A172 (cell line): ENCODE measurements around the gene NTMT1. TPM values are rescaled to one million over a fixed set of nuclear protein-coding genes. Genes with fewer than 3 reads are reported as not detected.
"Not testable (repeated sequence)": the region's sequence is repeated elsewhere in the genome, so short reads cannot be mapped to it uniquely, and the experiment has no call there.

Source experiments
- DNase-seq: peaks from one replicate; pipeline ENCODE4 v3.0.0-alpha.2; 2015; ENCODE audit warnings: low spot score
- total RNA-seq: library from RNA; depleted of rRNA; stranded (reverse); fragments of >200 nt; shearing (Covaris generic); gene quantifications from 2 replicates; pipeline ENCODE4 v1.2.3, GENCODE V29; 2014

NTMT1 gene
- total RNA-seq, 1 experiment from 2014 or later: 43.8 TPM

DNA sequence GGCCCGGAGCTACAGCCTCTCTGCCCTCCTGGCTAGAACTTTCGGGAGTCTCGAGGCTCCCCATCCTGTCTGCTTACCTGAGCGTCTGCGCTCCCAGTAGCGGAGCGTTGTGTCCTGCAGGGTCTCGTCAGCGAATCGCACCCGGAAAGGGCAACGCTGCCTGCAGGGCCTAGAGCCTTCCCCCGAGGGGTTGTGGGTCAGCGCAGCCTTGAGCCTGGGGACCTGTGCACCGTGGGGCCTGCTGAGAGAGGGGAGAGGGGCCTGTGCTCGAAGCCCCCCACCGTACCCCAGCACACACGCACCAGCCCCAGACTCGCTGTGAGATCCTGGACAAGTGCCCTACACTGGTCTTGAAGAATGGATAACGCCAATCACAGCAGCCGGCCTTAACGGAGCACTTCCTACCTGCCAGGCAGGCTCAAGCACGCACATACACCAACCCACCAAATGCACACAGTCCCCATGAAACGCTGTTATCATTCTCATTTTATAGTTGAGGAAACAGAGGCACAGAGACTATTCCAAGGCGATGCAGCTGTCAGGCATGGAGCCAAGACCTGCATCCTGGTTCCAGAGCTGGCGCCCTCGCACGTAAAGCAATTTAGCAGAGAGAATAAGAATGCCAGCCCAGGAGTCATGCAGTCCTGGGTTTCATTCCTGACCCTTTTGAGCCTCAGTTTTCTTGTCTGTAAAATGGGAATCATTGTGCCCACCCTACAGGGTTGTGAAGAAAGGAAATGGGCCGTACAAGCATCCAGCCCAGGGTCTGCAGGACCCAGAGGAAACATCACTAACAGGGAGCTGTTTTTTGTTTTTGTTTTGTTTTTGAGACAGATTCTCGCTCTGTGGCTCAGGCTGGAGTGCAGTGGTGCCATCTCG is 10.3 kb upstream of the NTMT1 start:
- no peak for DNase-seq

- DNase-seq: peak; percentile 75
Observed at GRCh38 chr9:129617167-129617566, 8.8 kb upstream of the NTMT1 start.

DNA sequence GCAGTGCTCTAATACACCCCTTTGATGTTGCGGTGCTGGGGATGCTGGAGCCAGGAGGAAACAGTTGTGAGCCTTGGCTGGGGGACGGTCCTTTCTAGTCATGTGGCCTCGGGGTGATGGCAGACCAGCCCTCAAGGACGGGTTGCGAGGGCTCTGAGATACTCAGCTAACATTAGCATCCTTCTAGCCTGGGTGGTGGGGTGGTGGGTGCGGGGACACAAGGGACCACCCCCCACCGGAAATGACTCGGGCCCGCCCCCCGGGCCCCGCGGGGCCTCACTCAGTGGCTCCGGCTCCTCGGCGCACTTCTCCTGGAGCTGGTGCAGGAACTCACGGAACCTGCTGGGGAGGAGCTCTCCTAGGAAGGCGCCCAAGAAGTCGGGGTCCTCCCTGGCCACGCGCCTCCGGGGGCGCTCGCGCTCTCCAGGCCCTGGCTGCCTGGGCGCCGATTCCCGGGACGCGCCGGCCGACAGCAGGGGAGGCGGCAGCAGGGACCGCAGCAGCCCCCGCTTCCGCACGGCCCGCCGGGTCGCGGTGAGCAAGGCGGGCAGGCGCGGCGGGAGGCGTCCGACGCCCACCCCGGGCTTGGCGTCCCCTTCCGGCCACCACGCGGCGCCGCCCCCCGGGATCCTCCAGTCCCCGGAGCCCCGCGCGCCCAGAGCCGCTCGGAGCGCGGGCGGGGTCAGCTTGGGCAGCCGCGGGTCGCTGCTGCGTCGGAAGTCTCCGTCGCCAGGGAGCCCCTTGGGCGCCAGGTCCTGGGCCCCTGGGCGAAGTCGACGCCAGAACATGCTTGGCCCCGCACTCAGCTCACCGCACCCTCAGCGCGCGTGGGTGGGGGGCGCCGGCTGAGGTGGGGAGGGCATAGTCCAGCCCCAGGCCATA is 5.9 kb upstream of the NTMT1 start:
- DNase-seq: no peak

DNA sequence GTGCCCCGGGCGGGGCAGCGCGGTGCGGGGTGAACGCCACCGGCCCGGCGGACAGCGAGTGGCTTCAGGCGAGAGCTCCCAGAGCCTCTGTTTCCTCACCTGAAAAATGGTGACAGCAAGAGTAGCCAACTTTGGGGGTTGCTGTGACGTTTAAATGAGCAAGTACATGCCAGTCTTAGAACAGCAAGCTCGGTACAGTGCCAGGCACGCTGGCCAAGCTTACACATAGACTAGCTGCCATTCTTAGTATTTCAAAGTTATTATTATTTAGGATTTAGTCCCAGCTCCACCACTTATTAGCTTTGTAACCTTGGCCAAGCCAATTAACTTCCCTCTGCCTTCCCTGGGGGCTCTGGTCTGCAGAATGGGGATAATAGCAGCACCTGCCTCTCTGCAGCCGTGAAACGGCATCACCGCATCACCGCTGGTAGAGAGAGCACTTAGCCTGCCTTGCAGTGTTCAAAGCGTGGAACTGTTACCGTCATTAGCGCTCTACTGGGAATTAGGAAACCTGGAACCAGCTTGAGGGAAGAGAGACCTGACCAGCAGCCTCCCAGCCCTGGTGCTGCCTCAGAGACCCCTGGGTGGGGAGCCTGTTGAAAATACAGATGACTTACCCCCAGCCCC is 5.2 kb upstream of the NTMT1 start, which contains the start of gene C9orf50:
Gene C9orf50 (minus strand): TSS at position 433 of the 627 bp plus-strand sequence. CDS start 527 bp downstream, outside the sequence.
- no peak for DNase-seq

GRCh38 chr9:129623331-129623730 is 2.6 kb upstream of the NTMT1 start:
- no peak for DNase-seq

DNA sequence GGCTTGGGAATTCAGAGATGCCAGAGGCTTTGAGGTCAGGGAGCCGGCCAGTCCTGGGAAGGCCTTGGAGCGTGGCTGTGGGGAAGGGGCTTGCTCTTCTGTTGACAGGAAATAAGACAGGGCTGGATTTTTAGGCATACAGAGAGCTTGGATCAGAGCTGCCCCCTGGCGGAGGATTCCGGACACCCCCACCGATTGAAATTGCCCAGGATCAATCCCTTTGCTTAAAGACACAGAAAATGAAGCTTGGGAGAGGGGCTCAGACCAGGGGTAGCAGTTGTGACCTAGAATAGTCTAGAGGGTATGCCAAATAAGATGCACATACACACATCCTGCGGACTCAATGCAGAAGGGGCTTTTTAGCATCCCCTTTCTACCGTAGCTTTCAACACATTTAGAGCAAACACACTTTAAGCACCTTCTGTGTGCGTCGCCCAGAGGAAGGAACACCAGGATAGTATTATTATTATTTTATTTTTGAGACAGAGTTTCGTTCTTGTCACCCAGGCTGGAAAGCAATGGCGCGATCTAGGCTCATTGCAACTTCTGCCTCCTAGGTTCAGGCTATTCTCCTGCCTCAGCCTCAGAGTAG is 1.7 kb upstream of the NTMT1 start:
- peak; percentile 44 for DNase-seq

DNA sequence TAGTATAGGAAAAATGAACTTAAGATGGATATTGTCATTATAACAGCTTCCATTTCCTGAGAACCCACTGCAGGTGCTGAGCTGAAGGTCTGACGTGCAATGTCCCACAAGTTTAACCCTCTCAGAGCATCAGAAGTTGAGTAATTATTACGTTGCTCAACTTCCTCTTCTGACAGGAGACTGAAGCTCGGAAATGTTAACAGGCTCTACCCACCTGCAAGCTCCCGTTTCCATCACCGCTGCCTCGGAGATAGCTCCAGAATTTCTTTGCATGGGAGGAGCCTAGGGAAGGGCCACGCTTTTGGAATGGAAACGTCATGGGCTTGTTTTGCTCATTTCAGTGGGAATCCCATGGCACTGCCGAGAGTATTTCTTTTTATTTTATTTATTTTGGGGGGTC is 1.0 kb upstream of the NTMT1 start:
- DNase-seq: no peak

DNA sequence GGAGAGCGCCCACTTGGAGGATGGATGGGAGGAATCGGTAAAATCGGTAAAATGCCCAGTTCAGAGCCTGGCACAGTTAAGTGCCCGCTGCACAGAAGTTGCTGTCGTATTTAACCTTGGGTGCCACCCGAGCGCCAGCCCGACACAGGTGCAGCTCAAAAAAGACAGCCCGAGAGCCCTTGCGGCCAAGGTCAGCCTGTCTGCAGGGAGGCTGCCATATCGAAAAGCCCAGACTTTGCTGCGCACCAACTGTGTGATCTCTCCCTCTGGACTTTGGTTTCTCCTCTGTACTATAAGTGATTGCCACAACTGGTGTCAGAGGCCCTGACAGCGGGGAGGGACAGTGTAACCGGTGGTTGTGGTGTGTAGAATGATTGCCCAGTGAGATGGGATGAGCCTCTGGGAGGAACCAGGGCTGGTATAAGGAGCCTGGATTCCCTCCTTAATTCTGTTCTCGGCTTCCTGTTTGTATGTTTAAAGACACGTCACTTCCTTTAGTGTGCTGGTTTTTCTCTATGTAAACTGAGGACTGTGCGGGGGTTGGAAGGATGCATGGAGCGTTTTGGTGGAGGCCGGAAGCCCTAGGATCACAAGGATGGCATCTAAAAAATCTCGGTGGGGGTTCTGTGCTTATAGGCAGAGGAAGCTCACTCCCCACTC is 792 bp downstream of the NTMT1 start:
- DNase-seq: peak; percentile 57

GRCh38 chr9:129627556-129628440 is 1.8 kb downstream of the NTMT1 start:
- DNase-seq: no peak

- no peak for DNase-seq
Observed at GRCh38 chr9:129628709-129629108, 2.7 kb downstream of the NTMT1 start.

DNA sequence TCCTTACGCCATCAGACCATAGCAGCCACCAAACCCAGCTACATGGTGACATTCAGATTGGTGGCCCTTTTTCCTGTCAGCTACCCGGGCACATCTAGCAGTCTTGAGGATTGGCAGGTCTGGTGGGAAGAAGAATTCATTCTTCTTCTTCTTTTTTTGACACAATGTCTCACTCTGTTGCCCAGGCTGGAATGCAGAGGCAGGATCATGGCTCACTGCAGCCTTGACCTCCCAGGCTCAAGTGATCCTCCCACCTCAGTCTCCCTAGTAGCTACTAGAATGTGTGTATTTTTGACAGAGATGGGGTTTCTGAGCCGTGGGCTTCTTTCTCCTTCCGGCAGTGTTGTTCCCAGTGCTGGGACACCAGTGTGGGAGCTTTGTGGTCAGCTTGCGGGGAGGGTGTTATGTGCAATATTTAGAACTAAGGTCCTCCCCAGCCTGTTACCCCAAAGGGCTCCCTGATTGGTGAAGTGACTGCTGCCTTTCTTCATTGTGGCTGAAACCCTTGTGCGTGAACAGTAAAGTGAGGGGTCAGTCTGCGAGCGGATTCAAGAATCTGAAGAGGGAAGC is 3.4 kb downstream of the NTMT1 start:
- no peak for DNase-seq

GRCh38 chr9:129630967-129631673 is 5.2 kb downstream of the NTMT1 start:
- no peak for DNase-seq

- DNase-seq: no peak
Observed at GRCh38 chr9:129631674-129632129, 5.7 kb downstream of the NTMT1 start.

GRCh38 chr9:129632460-129632859 is 6.5 kb downstream of the NTMT1 start:
- no peak for DNase-seq

GRCh38 chr9:129633207-129633606 is 7.2 kb downstream of the NTMT1 start:
- no peak for DNase-seq

GRCh38 chr9:129633848-129634247 is 7.9 kb downstream of the NTMT1 start:
- no peak for DNase-seq

DNA sequence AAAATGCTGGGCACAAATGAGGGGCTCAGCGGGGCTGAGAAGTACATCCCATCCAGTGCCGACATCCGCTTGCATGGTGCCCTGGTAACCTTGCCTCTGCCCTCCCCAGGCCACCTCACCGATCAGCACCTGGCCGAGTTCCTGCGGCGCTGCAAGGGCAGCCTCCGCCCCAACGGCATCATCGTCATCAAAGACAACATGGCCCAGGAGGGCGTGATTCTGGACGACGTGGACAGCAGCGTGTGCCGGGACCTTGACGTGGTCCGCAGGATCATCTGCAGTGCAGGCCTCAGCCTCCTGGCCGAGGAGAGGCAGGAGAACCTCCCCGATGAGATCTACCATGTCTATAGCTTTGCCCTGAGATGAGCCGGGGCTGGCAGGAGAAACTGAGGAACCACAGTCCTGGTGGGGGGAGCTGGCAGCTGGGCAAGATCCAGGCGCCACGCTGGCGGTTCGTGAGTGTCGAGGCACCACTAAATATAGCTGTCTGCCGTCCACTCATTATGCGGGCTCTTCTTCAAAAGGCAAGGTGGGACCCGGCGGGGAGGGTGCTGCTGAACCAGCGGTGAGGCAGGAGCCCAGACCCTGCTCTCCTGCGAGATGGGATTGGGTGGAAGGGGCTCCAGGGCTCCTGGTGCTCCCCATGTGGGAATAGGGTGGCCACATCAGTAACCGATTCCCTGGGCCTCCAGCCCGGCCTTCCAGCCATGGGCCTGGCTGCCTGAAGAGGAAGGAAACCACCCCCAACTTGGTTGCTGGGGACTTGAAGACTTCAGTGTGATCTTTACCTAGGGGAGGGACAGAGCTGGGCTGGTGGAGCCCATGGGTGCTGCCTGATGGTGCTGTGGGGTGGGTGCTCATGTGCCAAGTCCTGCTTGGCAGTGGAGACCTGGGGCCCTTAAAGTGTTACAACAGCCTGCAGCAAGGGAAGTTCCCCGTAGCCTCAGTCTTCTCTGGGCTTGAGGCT is 9.4 kb downstream of the NTMT1 start:
- no peak for DNase-seq

GRCh38 chr9:129636343-129636742 is 10.4 kb downstream of the NTMT1 start:
- not testable (repeated sequence) for DNase-seq
